ENCODE measurements around the gene TNPO2. TPM values are rescaled to one million over a fixed set of nuclear protein-coding genes. Genes with fewer than 3 reads are reported as not detected.

TNPO2 gene
- total and polyA plus RNA-seq, 2 experiments from 2014 or later = 37.1 to 83.0 TPM

DNA sequence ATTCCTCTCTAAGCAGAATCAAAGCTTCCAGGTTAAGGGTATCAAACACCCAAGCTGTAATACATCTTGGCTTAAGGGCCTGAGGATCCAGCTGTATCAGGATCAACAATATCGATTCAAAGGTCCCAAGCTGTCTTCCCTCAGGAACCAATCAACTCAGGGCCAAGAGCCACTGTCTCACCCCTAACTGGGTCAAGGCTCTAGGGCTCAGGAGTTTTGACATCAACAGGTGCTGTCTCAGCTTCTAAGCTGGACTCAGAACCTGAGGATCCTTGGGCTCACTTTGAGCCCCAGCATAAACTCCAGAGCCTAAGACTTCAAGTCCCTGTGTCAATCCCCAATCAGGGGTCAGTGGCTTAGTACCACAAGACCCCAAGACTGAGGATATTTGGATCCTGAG, 28.2 kb downstream of the TNPO2 start:
- H3K9me3 Mint-ChIP-seq = no peaks in the 10 kb centered on the region; the same call in 2 of the 3 replicates
- Histone ChIP-seq H3K27ac (ENCODE audit: low read depth) (no peak overlapping the region), H3K4me1 (ENCODE audit: insufficient read depth) (0 out of 2 replicates have a peak, but pooled peaks cover 4% of the 10 kb centered on the region), H3K4me2 (peak overlapping the region; percentile 78), H3K79me2 (replicated peaks; ENCODE audit: insufficient read depth) (no peaks in the 10 kb centered on the region), H3K4me3 (peak overlapping the region; percentile 90), H3K27me3 (ENCODE audit: insufficient read depth) (no peaks in the 10 kb centered on the region), H3K36me3 (ENCODE audit: insufficient read depth) (peaks cover 6% of the 10 kb centered on the region; the same call in 1 of the 2 replicates), H4K20me1 (replicated peaks; ENCODE audit: insufficient read depth) (0 out of 2 replicates have a peak, but pooled peaks cover 4% of the 10 kb centered on the region), H3K9me2 (ENCODE audit: insufficient read depth) (no peaks in the 10 kb centered on the region), H2AFZ (no peak overlapping the region), H3F3A (replicated peaks; ENCODE audit: low read depth) (peaks cover 31% of the 10 kb centered on the region)
- no peak for ATAC-seq
- H3K27ac Mint-ChIP-seq = no peak overlapping the region
- H3K36me3 Mint-ChIP-seq (ENCODE audit: low read depth) = peaks cover 18% of the 10 kb centered on the region
- no peak for TF ChIP-seq ZNF114 (CRISPR knock-in tag; IDR thresholded peaks at IDR 0.05)
- peaks cover 17% of the 10 kb centered on the region for H3K27me3 Mint-ChIP-seq (ENCODE audit: insufficient read depth, low read depth, poor library complexity)
- DNase-seq (ENCODE audit: low spot score) = no peak
- peak overlapping the region; percentile 90 for H3K4me3 Mint-ChIP-seq
- peaks cover 5% of the 10 kb centered on the region for H3K4me1 Mint-ChIP-seq

GRCh38 chr19:12695096-12695495, 28.6 kb downstream of the TNPO2 start:
- peaks cover 5% of the 10 kb centered on the region for H3K4me1 Mint-ChIP-seq
- ATAC-seq (no peak), DNase-seq (ENCODE audit: low spot score) (no peak)
- Histone ChIP-seq H3K27ac (ENCODE audit: low read depth) (no peak overlapping the region), H3K4me1 (ENCODE audit: insufficient read depth) (0 out of 2 replicates have a peak, but pooled peaks cover 4% of the 10 kb centered on the region), H2AFZ (no peak overlapping the region), H3K27me3 (ENCODE audit: insufficient read depth) (no peaks in the 10 kb centered on the region), H3K4me2 (peak overlapping the region; percentile 78; the same call in 1 of the 2 replicates), H3K79me2 (replicated peaks; ENCODE audit: insufficient read depth) (no peaks in the 10 kb centered on the region), H3K9me2 (ENCODE audit: insufficient read depth) (no peaks in the 10 kb centered on the region), H3K4me3 (no peak overlapping the region; the same call in 1 of the 2 replicates), H4K20me1 (replicated peaks; ENCODE audit: insufficient read depth) (0 out of 2 replicates have a peak, but pooled peaks cover 4% of the 10 kb centered on the region), H3K36me3 (ENCODE audit: insufficient read depth) (peaks cover 6% of the 10 kb centered on the region; the same call in 1 of the 2 replicates), H3F3A (replicated peaks; ENCODE audit: low read depth) (peaks cover 30% of the 10 kb centered on the region)
- peaks cover 15% of the 10 kb centered on the region for H3K36me3 Mint-ChIP-seq (ENCODE audit: low read depth)
- no peak for TF ChIP-seq ZNF462 (CRISPR knock-in tag; IDR thresholded peaks at IDR 0.05)
- no peak for TF ChIP-seq POLR2AphosphoS5 (IDR thresholded peaks at IDR 0.05; ENCODE audit: low read depth)
- no peak for TF ChIP-seq NANOG (IDR thresholded peaks at IDR 0.05; ENCODE audit: borderline replicate concordance)
- no peak for TF ChIP-seq REST (IDR thresholded peaks at IDR 0.05; ENCODE audit: unreplicated experiment)
- H3K9me3 Mint-ChIP-seq = no peaks in the 10 kb centered on the region; the same call in 2 of the 3 replicates
- no peak overlapping the region; the same call in 2 of the 3 replicates for H3K4me3 Mint-ChIP-seq
- H3K27ac Mint-ChIP-seq = no peak overlapping the region
- peaks cover 20% of the 10 kb centered on the region for H3K27me3 Mint-ChIP-seq (ENCODE audit: insufficient read depth, low read depth, poor library complexity)

Data from GM23338 (cell line).